DND-41 (cell line): Measurements from ENCODE around the gene ARID3A.

ENCODE experiments used
- ATAC-seq: fragments of 200-7000 bp; cut with Tn5 transposase; 3 replicates; pipeline ENCODE4 v1.9.1; 2021; ENCODE audit warnings: low read depth; ENCODE audit not compliant: insufficient read depth
- DNase-seq: peaks from one replicate; pipeline ENCODE4 v3.0.0-alpha.2; 2020
- H2AFZ ChIP-seq: 2 replicates; pipeline ENCODE4 v1.6.0; 2012; ENCODE audit warnings: low read depth, low read length
- H3K27ac ChIP-seq: 2 replicates; pipeline ENCODE4 v1.5.1; 2012; ENCODE audit warnings: low read length, inconsistent platforms
- H3K27me3 ChIP-seq: fragments of 200-600 bp; sonication (generic); 2 replicates; pipeline ENCODE4 v1.6.0; 2012; ENCODE audit warnings: low read length, mild to moderate bottlenecking, inconsistent platforms; ENCODE audit not compliant: insufficient read depth, poor library complexity
- H3K36me3 ChIP-seq: 2 replicates; pipeline ENCODE4 v1.5.1; 2012; ENCODE audit warnings: low read length, inconsistent platforms; ENCODE audit not compliant: insufficient read depth
- H3K4me1 ChIP-seq: 2 replicates; pipeline ENCODE4 v1.5.1; 2012; ENCODE audit warnings: mild to moderate bottlenecking, low read length; ENCODE audit not compliant: insufficient read depth
- H3K4me2 ChIP-seq: 2 replicates; pipeline ENCODE4 v1.6.0; 2012; ENCODE audit warnings: mild to moderate bottlenecking, moderate library complexity, low read length, inconsistent platforms; ENCODE audit not compliant: insufficient read depth
- H3K4me3 ChIP-seq, 2 experiments: fragments of 200-600 bp in 1 of 2; shearing (Covaris generic) in 1 of 2; 2 replicates each; pipeline ENCODE4 v1.5.1; 2012 to 2016; ENCODE audit warnings: inconsistent platforms in 2 of 2, low read length in 2 of 2, mild to moderate bottlenecking in 2 of 2, low read depth in 1 of 2, moderate library complexity in 1 of 2
- H3K79me2 ChIP-seq: 2 replicates; pipeline ENCODE4 v1.6.0; 2012; ENCODE audit warnings: low read length, inconsistent platforms; ENCODE audit not compliant: insufficient read depth
- H3K9ac ChIP-seq: 2 replicates; pipeline ENCODE4 v1.6.0; 2012; ENCODE audit warnings: low read depth, mild to moderate bottlenecking, inconsistent platforms, low read length, moderate library complexity
- H3K9me3 ChIP-seq: 2 replicates; pipeline ENCODE4 v1.5.1; 2012; ENCODE audit warnings: low read length, moderate library complexity, mild to moderate bottlenecking, inconsistent platforms; ENCODE audit not compliant: insufficient read depth, severe bottlenecking
- H4K20me1 ChIP-seq: 2 replicates; pipeline ENCODE4 v1.6.0; 2012; ENCODE audit warnings: low read length; ENCODE audit not compliant: insufficient read depth
- EZH2 ChIP-seq: IDR thresholded peaks from 3 replicates; pipeline ENCODE4 v1.6.1; 2012; ENCODE audit warnings: borderline replicate concordance, low read depth, mild to moderate bottlenecking, moderate library complexity, low read length, inconsistent platforms; ENCODE audit not compliant: severe bottlenecking
- TF ChIP-seq, protein P1 (sequence below): IDR thresholded peaks from 2 replicates; pipeline ENCODE4 v1.5.1; 2012; ENCODE audit warnings: borderline replicate concordance, low read length, moderate library complexity, mild to moderate bottlenecking; ENCODE audit not compliant: poor library complexity, severe bottlenecking; ENCODE audit errors: extremely low read depth

The ARID3A gene

GRCh38 chr19:918152-918437 lies 7.7 kb upstream of the ARID3A start:
- TF ChIP-seq EZH2 = no peak
- TF ChIP-seq, protein P1, sequence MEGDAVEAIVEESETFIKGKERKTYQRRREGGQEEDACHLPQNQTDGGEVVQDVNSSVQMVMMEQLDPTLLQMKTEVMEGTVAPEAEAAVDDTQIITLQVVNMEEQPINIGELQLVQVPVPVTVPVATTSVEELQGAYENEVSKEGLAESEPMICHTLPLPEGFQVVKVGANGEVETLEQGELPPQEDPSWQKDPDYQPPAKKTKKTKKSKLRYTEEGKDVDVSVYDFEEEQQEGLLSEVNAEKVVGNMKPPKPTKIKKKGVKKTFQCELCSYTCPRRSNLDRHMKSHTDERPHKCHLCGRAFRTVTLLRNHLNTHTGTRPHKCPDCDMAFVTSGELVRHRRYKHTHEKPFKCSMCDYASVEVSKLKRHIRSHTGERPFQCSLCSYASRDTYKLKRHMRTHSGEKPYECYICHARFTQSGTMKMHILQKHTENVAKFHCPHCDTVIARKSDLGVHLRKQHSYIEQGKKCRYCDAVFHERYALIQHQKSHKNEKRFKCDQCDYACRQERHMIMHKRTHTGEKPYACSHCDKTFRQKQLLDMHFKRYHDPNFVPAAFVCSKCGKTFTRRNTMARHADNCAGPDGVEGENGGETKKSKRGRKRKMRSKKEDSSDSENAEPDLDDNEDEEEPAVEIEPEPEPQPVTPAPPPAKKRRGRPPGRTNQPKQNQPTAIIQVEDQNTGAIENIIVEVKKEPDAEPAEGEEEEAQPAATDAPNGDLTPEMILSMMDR = no peak
- DNase-seq (no peak), ATAC-seq (no peak)
- Histone ChIP-seq H3K27me3 (peaks cover 3% of the 10 kb centered on the region), H4K20me1 (no peaks in the 10 kb centered on the region), H3K9me3 (no peaks in the 10 kb centered on the region), H3K9ac (no peak overlapping the region), H2AFZ (no peak overlapping the region), H3K79me2 (peaks cover 7% of the 10 kb centered on the region), H3K4me2 (no peak overlapping the region), H3K4me1 (peaks cover 16% of the 10 kb centered on the region), H3K4me3 (no peak overlapping the region), H3K27ac (no peak overlapping the region), H3K36me3 (no peaks in the 10 kb centered on the region; the same call in 1 of the 2 replicates)

- Histone ChIP-seq H3K9me3 (no peaks in the 10 kb centered on the region), H3K27me3 (peaks cover 3% of the 10 kb centered on the region), H3K79me2 (peaks cover 1% of the 10 kb centered on the region), H3K9ac (no peak overlapping the region), H4K20me1 (no peaks in the 10 kb centered on the region), H2AFZ (no peak overlapping the region), H3K4me1 (peaks cover 12% of the 10 kb centered on the region), H3K27ac (no peak overlapping the region), H3K36me3 (no peaks in the 10 kb centered on the region), H3K4me2 (no peak overlapping the region), H3K4me3 (no peak overlapping the region)
- TF ChIP-seq, protein P1 = no peak
- no peak for TF ChIP-seq EZH2
- ATAC-seq (no peak), DNase-seq (no peak)
These were observed 7.2 kb upstream of the ARID3A start for GRCh38 chr19:918481-919198.

GRCh38 chr19:919199-920050 lies 6.4 kb upstream of the ARID3A start:
- H3K9ac ChIP-seq = no peak overlapping the region
- H3K27me3 ChIP-seq = peaks cover 3% of the 10 kb centered on the region
- no peak overlapping the region for H3K4me2 ChIP-seq

More at GRCh38 chr19:919199-920050, 6.4 kb upstream of the ARID3A start:
- DNase-seq = no peak
- Histone ChIP-seq H2AFZ (no peak overlapping the region), H3K79me2 (no peaks in the 10 kb centered on the region), H3K4me3 (no peak overlapping the region), H3K4me1 (peaks cover 15% of the 10 kb centered on the region), H3K9me3 (no peaks in the 10 kb centered on the region), H3K27ac (no peak overlapping the region), H4K20me1 (no peaks in the 10 kb centered on the region), H3K36me3 (no peaks in the 10 kb centered on the region)
- TF ChIP-seq, protein P1 = no peak
- TF ChIP-seq EZH2 = no peak
- ATAC-seq = no peak
